Esophagus muscularis mucosa (tissue), 4 donors: ENCODE measurements around the gene BRCA1. TPM values are rescaled to one million over a fixed set of nuclear protein-coding genes. Genes with fewer than 3 reads are reported as not detected.
A peak's percentile ranks its signal among the peaks of the same experiment; 100 is the strongest.

ENCODE experiments used
- DNase-seq: peaks from one replicate; pipeline ENCODE4 v3.0.0-alpha.2; 2017; ENCODE audit errors: extremely low spot score
- H3K27ac ChIP-seq, 4 donors: fragments of 200-600 bp; sonication (generic); replicated peaks in 1 of 4; 1 replicate in 3 of 4; 2 replicates in 1 of 4; pipeline ENCODE4 v1.5.1; 2016 to 2019; ENCODE audit warnings: mild to moderate bottlenecking in 1 of 4
- H3K27me3 ChIP-seq, 4 donors: fragments of 200-600 bp; sonication (generic); one replicate each; pipeline versions ENCODE4 v1.5.1 to v1.6.0; 2016 to 2019
- H3K36me3 ChIP-seq, 4 donors: fragments of 200-600 bp; sonication (generic); one replicate each; pipeline ENCODE4 v1.5.1; 2016 to 2019
- H3K4me1 ChIP-seq, 4 donors: fragments of 200-600 bp; sonication (generic); one replicate each; pipeline ENCODE4 v1.5.1; 2016 to 2019
- H3K4me3 ChIP-seq, 4 donors: fragments of 200-600 bp; sonication (generic); 1 replicate in 2 of 4; 2 replicates in 2 of 4; pipeline ENCODE4 v1.5.1; 2016 to 2019; ENCODE audit warnings: mild to moderate bottlenecking in 4 of 4, moderate library complexity in 1 of 4
- H3K9me3 ChIP-seq, 4 donors: fragments of 200-600 bp; sonication (generic); 1 replicate in 3 of 4; 2 replicates in 1 of 4; pipeline ENCODE4 v1.5.1; 2016 to 2019
- CTCF ChIP-seq, 3 experiments: fragments of 200-600 bp in 2 of 3; fragments of 450-650 bp in 1 of 3; sonication (generic) in 2 of 3; IDR thresholded peaks; one replicate each; pipeline ENCODE4 v1.5.1; 2017 to 2019; ENCODE audit warnings: antibody characterized with exemption in 3 of 3, mild to moderate bottlenecking in 2 of 3, moderate library complexity in 1 of 3
- EP300 ChIP-seq: sonication (generic); formaldehyde crosslinking; IDR thresholded peaks from one replicate; pipeline ENCODE4 v1.6.1; 2017; ENCODE audit warnings: antibody characterized with exemption
- POLR2A ChIP-seq: fragments of 450-650 bp; IDR thresholded peaks from one replicate; pipeline ENCODE4 v1.6.1; 2017; ENCODE audit warnings: antibody characterized with exemption, moderate library complexity, mild to moderate bottlenecking, low read depth
- POLR2AphosphoS5 ChIP-seq, 2 donors: sonication (generic); formaldehyde crosslinking; IDR thresholded peaks; one replicate each; pipeline ENCODE4 v1.6.1; 2017; ENCODE audit warnings: antibody characterized with exemption in 2 of 2
- WGBS: methylation state at CpG from one replicate; pipeline ENCODE4 v1.1.5; 2018; 5-methylcytosine and 5-hydroxymethylcytosine counted together
- intact Hi-C: fragments of 100-400 bp; cut with DNase I; formaldehyde crosslinking; loops from one replicate; pipeline ENCODE4 v1.15.1; 2023
- total RNA-seq, 4 donors: library from RNA; depleted of rRNA; stranded (reverse); fragments of >200 nt; gene quantifications; one replicate each; pipeline versions ENCODE4 v1.1.0 to v1.2.1, GENCODE V29; 2016

Gene BRCA1
- 1 to 10 TPM; 3.1 to 7.6 (median 4.7) TPM for total RNA-seq

DNA sequence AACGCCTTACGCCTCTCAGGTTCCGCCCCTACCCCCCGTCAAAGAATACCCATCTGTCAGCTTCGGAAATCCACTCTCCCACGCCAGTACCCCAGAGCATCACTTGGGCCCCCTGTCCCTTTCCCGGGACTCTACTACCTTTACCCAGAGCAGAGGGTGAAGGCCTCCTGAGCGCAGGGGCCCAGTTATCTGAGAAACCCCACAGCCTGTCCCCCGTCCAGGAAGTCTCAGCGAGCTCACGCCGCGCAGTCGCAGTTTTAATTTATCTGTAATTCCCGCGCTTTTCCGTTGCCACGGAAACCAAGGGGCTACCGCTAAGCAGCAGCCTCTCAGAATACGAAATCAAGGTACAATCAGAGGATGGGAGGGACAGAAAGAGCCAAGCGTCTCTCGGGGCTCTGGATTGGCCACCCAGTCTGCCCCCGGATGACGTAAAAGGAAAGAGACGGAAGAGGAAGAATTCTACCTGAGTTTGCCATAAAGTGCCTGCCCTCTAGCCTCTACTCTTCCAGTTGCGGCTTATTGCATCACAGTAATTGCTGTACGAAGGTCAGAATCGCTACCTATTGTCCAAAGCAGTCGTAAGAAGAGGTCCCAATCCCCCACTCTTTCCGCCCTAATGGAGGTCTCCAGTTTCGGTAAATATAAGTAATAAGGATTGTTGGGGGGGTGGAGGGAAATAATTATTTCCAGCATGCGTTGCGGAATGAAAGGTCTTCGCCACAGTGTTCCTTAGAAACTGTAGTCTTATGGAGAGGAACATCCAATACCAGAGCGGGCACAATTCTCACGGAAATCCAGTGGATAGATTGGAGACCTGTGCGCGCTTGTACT lies at the start of gene BRCA1:
BRCA1 (minus strand) TSS at position 232 of the 834 bp plus-strand sequence. CDS start 1,268 bp downstream, outside the sequence.
- TF ChIP-seq CTCF (IDR thresholded peaks at IDR 0.05) (peak in 1 of 3 experiments; percentile 35), EP300 (no peak), POLR2AphosphoS5 (IDR thresholded peaks at IDR 0.05) (peak; percentile 85 to 87)
- Histone ChIP-seq H3K27ac (peak within 1 kb of the TSS; percentile 68 to 89 (median 85)), H3K4me3 (peak within 1 kb of the TSS; percentile 59 to 82 (median 68)), H3K27me3 (no peaks in the 10 kb centered on the region), H3K4me1 (peaks cover 14 to 44% (median 35%) of the 10 kb centered on the region in 4 donors), H3K36me3 (peaks cover 0 to 5% (median 0%) of the 10 kb centered on the region in 4 donors), H3K9me3 (no peaks in the 10 kb centered on the region)
- intact Hi-C loops = loop anchor here (2.0 to 5.0 kb wide), 2 partner anchors 47 to 101 kb away; partner anchors contain the start of genes NBR1 and RND2
- 6% methylated on average over 30 of the region's 38 CpGs for WGBS
- peak; percentile 97 for DNase-seq

GRCh38 chr17:43171586-43172487 lies 46.7 kb upstream of the BRCA1 start:
- no peaks in the 10 kb centered on the region for H3K27me3 ChIP-seq
- no peak for TF ChIP-seq EP300
- peak in 1 of 2 donors; percentile 68 for TF ChIP-seq POLR2AphosphoS5 (IDR thresholded peaks at IDR 0.05)
- peak in 2 of 3 experiments; percentile 19 to 24 for TF ChIP-seq CTCF (IDR thresholded peaks at IDR 0.05)
- no peak for DNase-seq
- H3K9me3 ChIP-seq = no peaks in the 10 kb centered on the region
- peaks cover 59 to 71% (median 66%) of the 10 kb centered on the region in 4 donors for H3K4me1 ChIP-seq
- intact Hi-C loops = loop anchor here (5.0 kb wide), 2 partner anchors 35 to 45 kb away; partner anchors contain the start of gene BRCA1
- H3K27ac ChIP-seq = peak overlapping the region; percentile 97 to 98 (median 97)
- H3K4me3 ChIP-seq = peak overlapping the region; percentile 68 to 79 (median 76)
- peaks cover 0 to 14% (median 13%) of the 10 kb centered on the region in 4 donors for H3K36me3 ChIP-seq
- WGBS = 8% methylated on average over 12 of the region's 12 CpGs

- intact Hi-C loops = loop anchor here (5.0 kb wide), 2 partner anchors 36 to 44 kb away; partner anchors contain the start of gene BRCA1
- peaks cover 0 to 8% (median 6%) of the 10 kb centered on the region in 4 donors for H3K36me3 ChIP-seq
- peak within 1 kb of the TSS; percentile 68 to 79 (median 76) for H3K4me3 ChIP-seq
- no peaks in the 10 kb centered on the region for H3K9me3 ChIP-seq
- DNase-seq = peak; percentile 100
- TF ChIP-seq EP300 = no peak
- TF ChIP-seq CTCF (IDR thresholded peaks at IDR 0.05) = no peak
- TF ChIP-seq POLR2A = peak; percentile 72
- TF ChIP-seq POLR2AphosphoS5 (IDR thresholded peaks at IDR 0.05) = peak; percentile 92 to 93
- under 1% methylated on average over 35 of the region's 41 CpGs for whole genome bisulfite sequencing
- H3K4me1 ChIP-seq = peaks cover 50 to 62% (median 58%) of the 10 kb centered on the region in 4 donors
- peak within 1 kb of the TSS; percentile 97 to 98 (median 97) for H3K27ac ChIP-seq
- no peaks in the 10 kb centered on the region for H3K27me3 ChIP-seq
Measured at GRCh38 chr17:43170766-43171585, 45.8 kb upstream of the BRCA1 start, which contains the start of gene NBR1. Gene NBR1 (plus strand): TSS chr17:43171214. CDS start chr17:43175800, 4,586 bp downstream.
